ENCODE results near the gene KIRREL3. TPM values are rescaled to one million over a fixed set of nuclear protein-coding genes. Genes with fewer than 3 reads are reported as not detected.

The KIRREL3 gene
- total and polyA plus RNA-seq, 4 donors: 0.02 to 0.71 (median 0.15) TPM; not detected in 1

DNA sequence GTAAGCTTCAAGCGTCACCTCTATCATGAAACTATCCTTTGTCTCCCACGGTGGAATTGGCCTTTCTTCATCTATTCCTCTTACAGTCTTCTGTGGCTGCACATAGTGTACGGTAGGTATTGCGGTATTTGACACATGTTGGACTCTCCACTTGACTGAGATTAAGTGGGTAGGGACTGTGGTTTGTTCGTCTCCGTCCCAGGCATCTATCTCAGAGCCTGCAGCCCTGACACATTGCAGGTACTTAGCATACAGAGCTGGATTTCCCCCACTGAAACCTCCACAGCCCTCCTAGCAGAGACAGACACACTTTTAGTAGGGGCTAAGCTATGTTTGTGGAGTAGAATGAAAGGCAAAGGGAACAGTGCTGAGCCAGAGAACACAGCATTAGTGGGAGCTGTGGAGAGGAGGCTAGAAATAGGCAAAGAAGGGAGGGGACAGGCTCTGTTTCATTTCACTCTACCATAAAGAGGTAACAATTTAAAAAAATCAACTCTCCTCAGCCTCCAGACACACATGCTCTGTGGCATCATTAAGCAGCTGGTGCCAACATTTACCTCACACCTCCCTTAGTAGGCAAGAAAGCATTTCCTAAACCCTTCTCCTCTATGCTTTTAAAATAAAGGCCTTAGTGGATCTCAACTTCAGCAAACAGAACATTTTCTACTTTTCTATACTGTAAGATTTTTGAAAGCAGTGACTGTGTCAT is 277.5 kb downstream of the KIRREL3 start:
- H3K4me3 ChIP-seq: no peak overlapping the region
- no peaks in the 10 kb centered on the region for H3K4me1 ChIP-seq (ENCODE audit: control insufficient read depth in 5 of 5, insufficient read depth in 5 of 5, low read length in 5 of 5)
- WGBS, 2 donors: 87 to 92% methylated on average over 6 of the region's 6 CpGs
- DNase-seq (no peak), ATAC-seq (ENCODE audit: insufficient read depth, low FRiP score) (no peak)
- TF ChIP-seq, protein P1, sequence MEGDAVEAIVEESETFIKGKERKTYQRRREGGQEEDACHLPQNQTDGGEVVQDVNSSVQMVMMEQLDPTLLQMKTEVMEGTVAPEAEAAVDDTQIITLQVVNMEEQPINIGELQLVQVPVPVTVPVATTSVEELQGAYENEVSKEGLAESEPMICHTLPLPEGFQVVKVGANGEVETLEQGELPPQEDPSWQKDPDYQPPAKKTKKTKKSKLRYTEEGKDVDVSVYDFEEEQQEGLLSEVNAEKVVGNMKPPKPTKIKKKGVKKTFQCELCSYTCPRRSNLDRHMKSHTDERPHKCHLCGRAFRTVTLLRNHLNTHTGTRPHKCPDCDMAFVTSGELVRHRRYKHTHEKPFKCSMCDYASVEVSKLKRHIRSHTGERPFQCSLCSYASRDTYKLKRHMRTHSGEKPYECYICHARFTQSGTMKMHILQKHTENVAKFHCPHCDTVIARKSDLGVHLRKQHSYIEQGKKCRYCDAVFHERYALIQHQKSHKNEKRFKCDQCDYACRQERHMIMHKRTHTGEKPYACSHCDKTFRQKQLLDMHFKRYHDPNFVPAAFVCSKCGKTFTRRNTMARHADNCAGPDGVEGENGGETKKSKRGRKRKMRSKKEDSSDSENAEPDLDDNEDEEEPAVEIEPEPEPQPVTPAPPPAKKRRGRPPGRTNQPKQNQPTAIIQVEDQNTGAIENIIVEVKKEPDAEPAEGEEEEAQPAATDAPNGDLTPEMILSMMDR (IDR thresholded peaks at IDR 0.05; ENCODE audit: control extremely low read depth, extremely low read depth): no peak
- no peaks in the 10 kb centered on the region for H3K9me3 ChIP-seq (ENCODE audit: control insufficient read depth in 4 of 4, insufficient read depth in 3 of 4, low read length in 3 of 4)
- no peaks in the 10 kb centered on the region for H3K27me3 ChIP-seq (ENCODE audit: control insufficient read depth in 3 of 3, insufficient read depth in 3 of 3, low read length in 2 of 3)
- no peak overlapping the region for H3K9ac ChIP-seq (ENCODE audit: insufficient read depth in 1 of 2, low read length in 2 of 2)
- H3K36me3 ChIP-seq (ENCODE audit: control insufficient read depth in 4 of 4, insufficient read depth in 4 of 4, low read length in 4 of 4): no peaks in the 10 kb centered on the region
- H3K27ac ChIP-seq (ENCODE audit: low read depth in 1 of 2, low read length in 1 of 2): no peak overlapping the region

DNA sequence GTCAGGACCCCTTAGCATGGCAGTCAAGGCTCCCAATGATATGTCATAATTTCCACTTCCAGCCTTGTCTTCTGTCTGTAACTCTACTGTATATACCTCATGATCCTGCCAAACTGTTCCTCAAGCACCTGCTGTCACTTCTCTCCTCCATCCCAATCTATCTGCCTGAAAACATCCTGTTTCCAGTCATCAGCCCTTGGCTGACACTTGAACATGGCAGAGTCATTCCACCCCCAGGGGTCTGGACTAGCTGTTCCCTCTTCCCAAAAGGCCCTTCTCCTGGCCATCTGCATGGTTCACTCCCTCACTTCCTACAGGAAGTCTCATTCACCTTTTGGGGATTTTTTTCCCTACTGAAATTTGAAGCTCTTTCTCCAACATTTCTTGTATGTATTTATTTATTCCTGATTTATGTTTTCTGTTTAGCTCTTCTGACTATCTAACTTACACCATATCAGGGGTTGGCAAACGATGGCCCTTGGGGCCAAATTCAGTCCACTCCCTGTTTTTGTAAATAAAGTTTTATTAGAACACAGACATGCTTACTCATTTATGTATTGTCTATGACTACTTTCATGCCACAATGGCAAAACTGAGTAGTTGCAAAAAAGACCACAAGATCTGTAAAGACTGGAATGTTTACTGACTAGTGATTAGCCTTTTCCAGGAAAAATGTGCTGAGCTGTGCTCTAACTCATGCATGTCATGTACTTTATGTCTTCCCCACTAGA is 278.4 kb downstream of the KIRREL3 start:
- ATAC-seq (ENCODE audit: insufficient read depth, low FRiP score): no peak
- Histone ChIP-seq H3K27ac (ENCODE audit: low read depth in 1 of 2, low read length in 1 of 2) (no peak overlapping the region), H3K27me3 (ENCODE audit: control insufficient read depth in 3 of 3, insufficient read depth in 3 of 3, low read length in 2 of 3) (no peaks in the 10 kb centered on the region), H3K4me3 (no peak overlapping the region), H3K36me3 (ENCODE audit: control insufficient read depth in 4 of 4, insufficient read depth in 4 of 4, low read length in 4 of 4) (no peaks in the 10 kb centered on the region), H3K4me1 (ENCODE audit: control insufficient read depth in 5 of 5, insufficient read depth in 5 of 5, low read length in 5 of 5) (no peaks in the 10 kb centered on the region), H3K9ac (ENCODE audit: insufficient read depth in 1 of 2, low read length in 2 of 2) (no peak overlapping the region), H3K9me3 (ENCODE audit: control insufficient read depth in 4 of 4, insufficient read depth in 3 of 4, low read length in 3 of 4) (no peaks in the 10 kb centered on the region)
- 89% methylated on average over 1 of the region's 1 CpG for WGBS, 2 donors
- TF ChIP-seq, protein P1 (IDR thresholded peaks at IDR 0.05; ENCODE audit: control extremely low read depth, extremely low read depth): no peak
- DNase-seq: no peak

DNA sequence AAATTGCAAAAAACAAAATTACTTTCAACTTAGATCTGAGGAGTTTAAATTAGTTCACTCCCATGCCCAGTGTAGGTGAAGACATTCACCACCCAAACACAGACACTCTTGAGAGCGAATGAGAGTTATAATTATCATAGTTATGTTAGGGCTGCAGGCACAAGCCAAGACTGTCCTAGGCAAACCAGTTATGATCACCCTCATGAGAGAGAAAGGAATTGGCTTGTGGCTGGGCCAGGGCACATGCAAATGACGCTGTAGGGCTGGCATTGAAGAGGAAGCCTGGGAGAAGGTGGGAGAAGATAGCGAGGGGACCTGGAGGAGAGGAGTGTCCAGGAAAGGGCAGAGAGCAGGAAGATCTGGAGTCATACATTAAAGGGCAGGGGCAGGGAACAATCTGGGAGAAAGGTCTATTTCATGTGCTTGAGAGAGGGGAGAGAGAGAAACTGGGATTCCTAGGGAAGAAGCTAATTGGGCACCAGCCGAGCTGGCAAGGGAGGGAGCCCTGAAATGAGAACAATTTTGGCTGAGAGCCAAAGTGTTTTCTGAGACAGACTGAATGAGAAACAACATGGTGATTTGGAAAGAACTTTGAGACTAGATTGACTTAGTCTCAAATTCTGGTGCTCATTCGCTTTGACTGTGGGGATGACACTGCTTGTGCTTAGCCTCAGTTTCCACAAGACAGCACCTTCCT is 279.9 kb downstream of the KIRREL3 start:
- Histone ChIP-seq H3K36me3 (ENCODE audit: control insufficient read depth in 4 of 4, insufficient read depth in 4 of 4, low read length in 4 of 4) (no peaks in the 10 kb centered on the region), H3K4me3 (no peak overlapping the region), H3K4me1 (ENCODE audit: control insufficient read depth in 5 of 5, insufficient read depth in 5 of 5, low read length in 5 of 5) (no peaks in the 10 kb centered on the region), H3K9me3 (ENCODE audit: control insufficient read depth in 4 of 4, insufficient read depth in 3 of 4, low read length in 3 of 4) (no peaks in the 10 kb centered on the region), H3K9ac (ENCODE audit: insufficient read depth in 1 of 2, low read length in 2 of 2) (no peak overlapping the region), H3K27me3 (ENCODE audit: control insufficient read depth in 3 of 3, insufficient read depth in 3 of 3, low read length in 2 of 3) (no peaks in the 10 kb centered on the region), H3K27ac (ENCODE audit: low read depth in 1 of 2, low read length in 1 of 2) (no peak overlapping the region)
- DNase-seq (peak in 1 of 3 donors; percentile 19), ATAC-seq (ENCODE audit: insufficient read depth, low FRiP score) (no peak)
- WGBS, 2 donors: 80 to 81% methylated on average over 5 of the region's 5 CpGs
- TF ChIP-seq, protein P1 (IDR thresholded peaks at IDR 0.05; ENCODE audit: control extremely low read depth, extremely low read depth): no peak
